Measurements from ENCODE around the gene CD40. TPM values are rescaled to one million over a fixed set of nuclear protein-coding genes. Genes with fewer than 3 reads are reported as not detected.

CD40 gene
- total and polyA plus RNA-seq, 2 of the 8 experiments (the other 6 are each of a cell fraction or from before 2014, with no cell fraction given): 14.5 to 18.8 TPM

DNA sequence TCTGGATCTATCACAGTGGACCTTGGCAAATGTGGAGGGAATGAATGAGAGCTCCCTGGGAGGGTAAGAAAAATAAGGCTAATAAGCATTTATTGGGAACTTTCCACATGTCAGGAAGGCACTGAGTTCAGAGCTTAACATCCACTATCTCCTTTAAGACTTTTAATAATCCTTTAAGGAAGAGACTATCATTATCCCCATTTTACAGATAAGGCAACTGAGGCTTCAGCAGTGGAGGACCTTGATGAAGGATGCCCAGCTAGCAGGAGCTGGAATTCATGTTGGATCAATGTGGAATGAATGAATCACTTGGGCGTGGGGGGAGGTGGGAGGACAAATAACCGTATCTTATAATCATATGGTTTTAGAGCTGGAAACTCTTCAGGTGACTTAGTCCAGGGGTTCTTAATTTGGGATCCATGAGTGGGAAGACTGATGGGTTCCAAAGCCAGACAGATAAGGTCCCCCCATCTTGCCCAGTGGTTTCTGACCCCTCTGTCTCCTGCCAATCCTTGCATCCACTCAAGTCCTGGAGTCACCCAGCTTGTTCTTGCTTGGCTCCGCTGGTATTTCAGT is 54.9 kb downstream of the CD40 start:
- Histone ChIP-seq H3K14ac (ENCODE audit: insufficient read length) (no peak overlapping the region), H2BK12ac (ENCODE audit: low read depth, low read length) (no peak overlapping the region), H3K56ac (replicated peaks; ENCODE audit: insufficient read length, low read depth, low read length) (no peak overlapping the region), H2BK5ac (ENCODE audit: low read depth, low read length) (no peak overlapping the region), H4K20me1 (replicated peaks in 1 of 2; ENCODE audit: control insufficient read depth in 1 of 2, insufficient read depth in 2 of 2, low read length in 2 of 2) (peaks cover 0 to 2% of the 10 kb centered on the region in 2 experiments), H2AFZ (ENCODE audit: low read length) (no peak overlapping the region), H4K8ac (ENCODE audit: extremely low read depth, insufficient read depth, low read length) (no peak overlapping the region), H4K91ac (replicated peaks; ENCODE audit: insufficient read length, low read length) (no peak overlapping the region), H3K18ac (ENCODE audit: extremely low read depth, low read length) (no peak overlapping the region), H3K4me2 (ENCODE audit: insufficient read depth in 1 of 2, low read depth in 2 of 2, low read length in 2 of 2) (no peak overlapping the region), H3K9me3 (ENCODE audit: insufficient read depth in 2 of 2, low read depth in 1 of 2, low read length in 1 of 2) (no peaks in the 10 kb centered on the region), H3K79me2 (ENCODE audit: control insufficient read depth in 1 of 2, insufficient read depth in 2 of 2, low read length in 2 of 2) (no peaks in the 10 kb centered on the region), H4K5ac (ENCODE audit: insufficient read length, low read depth, low read length) (no peak overlapping the region), H2BK20ac (ENCODE audit: low read length) (0 out of 2 replicates have a peak overlapping the region, but pooled peaks have one; percentile 43), H3K4me3 (ENCODE audit: extremely low read depth in 1 of 4, insufficient read depth in 2 of 4, low read depth in 3 of 4, low read length in 4 of 4) (no peak overlapping the region), H2BK15ac (ENCODE audit: low read length) (no peak overlapping the region), H3K9ac (replicated peaks in 1 of 4; ENCODE audit: extremely low read depth in 1 of 4, low read depth in 3 of 4, low read length in 3 of 4) (no peak overlapping the region), H3K4ac (replicated peaks; ENCODE audit: insufficient read length, low read depth, low read length) (no peak overlapping the region), H3K23ac (ENCODE audit: insufficient read length) (no peak overlapping the region), H2BK120ac (replicated peaks; ENCODE audit: low read depth, low read length) (no peak overlapping the region), H2AK5ac (ENCODE audit: low read depth, low read length) (no peak overlapping the region), H3K23me2 (ENCODE audit: low read depth, low read length) (peaks cover 2% of the 10 kb centered on the region; the same call in 1 of the 2 replicates), H3K27me3 (replicated peaks in 1 of 4; ENCODE audit: control insufficient read depth in 3 of 4, extremely low read depth in 1 of 4, insufficient read depth in 3 of 4, low read length in 3 of 4) (peaks cover 8 to 33% (median 32%) of the 10 kb centered on the region in 4 experiments), H3K36me3 (ENCODE audit: control insufficient read depth in 2 of 4, insufficient read depth in 4 of 4, low read length in 3 of 4) (no peaks in the 10 kb centered on the region), H3K4me1 (replicated peaks in 1 of 4; ENCODE audit: control insufficient read depth in 3 of 4, insufficient read depth in 4 of 4, low read length in 3 of 4) (no peaks in the 10 kb centered on the region; a peak in 1 of 7 replicates), H3K79me1 (ENCODE audit: low read depth, low read length) (no peaks in the 10 kb centered on the region), H3K27ac (ENCODE audit: low read depth, low read length) (no peak overlapping the region)
- ChIA-PET POLR2A (ENCODE audit: partially characterized antibody) (interaction anchor here (1.5 kb wide), 1 partner anchor 41 kb away, joined by 5 read pairs; no protein-coding TSS in a partner anchor), CTCF (ENCODE audit: partially characterized antibody) (interaction anchor here (0.7 to 18.5 kb wide), 16 partner anchors 18 to 176 kb away, joined by 3 to 233 read pairs (median 4); partner anchors contain the start of gene CD40)
- FAIRE-seq (no peak), DNase-seq (ENCODE audit: low read depth in 1 of 2, low spot score in 2 of 2) (no peak)
- WGBS, 2 experiments (ENCODE audit: extremely low coverage in 1 of 2, insufficient coverage in 1 of 2, insufficient read length in 1 of 2, insufficient replicate concordance in 2 of 2, low coverage in 1 of 2, low lambda C conversion rate in 2 of 2, missing lambda C conversion rate in 1 of 2): 62% methylated on average over 3 of the region's 3 CpGs; no CpG with 5 or more reads in 1 of the 2 experiments
- TF ChIP-seq SRF (IDR thresholded peaks at IDR 0.05; ENCODE audit: low read depth, low read length) (no peak), POLR2A (IDR thresholded peaks at IDR 0.05; ENCODE audit: control extremely low read depth in 1 of 2, low read depth in 2 of 2, low read length in 2 of 2) (no peak), SP2 (IDR thresholded peaks at IDR 0.05; ENCODE audit: low read length) (no peak), TCF12 (IDR thresholded peaks at IDR 0.05; ENCODE audit: low read depth, low read length) (no peak), EZH2 (IDR thresholded peaks at IDR 0.05; ENCODE audit: low read depth, low read length, severe bottlenecking) (no peak), TAF1 (IDR thresholded peaks at IDR 0.05; ENCODE audit: low read depth, low read length) (no peak), SIRT6 (IDR thresholded peaks at IDR 0.05; ENCODE audit: low read length) (no peak), EP300 (IDR thresholded peaks at IDR 0.05; ENCODE audit: borderline replicate concordance in 1 of 2, low read depth in 2 of 2, low read length in 2 of 2) (no peak), RNF2 (IDR thresholded peaks at IDR 0.05; ENCODE audit: borderline replicate concordance, low read depth, low read length, missing control alignments, poor library complexity, severe bottlenecking) (no peak), RBBP5 (IDR thresholded peaks at IDR 0.05; ENCODE audit: borderline replicate concordance, low read depth, low read length) (no peak), EGR1 (IDR thresholded peaks at IDR 0.05; ENCODE audit: borderline replicate concordance, low read depth, low read length) (no peak)
- TF ChIP-seq, protein P1, sequence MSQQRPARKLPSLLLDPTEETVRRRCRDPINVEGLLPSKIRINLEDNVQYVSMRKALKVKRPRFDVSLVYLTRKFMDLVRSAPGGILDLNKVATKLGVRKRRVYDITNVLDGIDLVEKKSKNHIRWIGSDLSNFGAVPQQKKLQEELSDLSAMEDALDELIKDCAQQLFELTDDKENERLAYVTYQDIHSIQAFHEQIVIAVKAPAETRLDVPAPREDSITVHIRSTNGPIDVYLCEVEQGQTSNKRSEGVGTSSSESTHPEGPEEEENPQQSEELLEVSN (IDR thresholded peaks at IDR 0.05): no peak

Data from H1 (cell line).